RWPE2 (cell line): ENCODE measurements around the gene SPTBN4.

Experiments
- ATAC-seq: fragments of 200-7000 bp; cut with Tn5 transposase; 3 replicates; pipeline ENCODE4 v1.9.1; 2021; ENCODE audit warnings: low read depth
- DNase-seq: peaks from one replicate; pipeline ENCODE4 v3.0.0-alpha.2; 2020; ENCODE audit warnings: low spot score
- H3K27ac ChIP-seq: fragments of 450-650 bp; 2 replicates; pipeline ENCODE4 v1.5.1; 2017; ENCODE audit warnings: mild to moderate bottlenecking; ENCODE audit not compliant: poor library complexity, severe bottlenecking
- H3K27me3 ChIP-seq: fragments of 250-450 bp; sonication (Bioruptor Pico); 2 replicates; pipeline ENCODE4 v1.5.1; 2021; ENCODE audit warnings: mild to moderate bottlenecking, moderate library complexity; ENCODE audit not compliant: insufficient read depth, poor library complexity, severe bottlenecking
- H3K36me3 ChIP-seq: fragments of 250-450 bp; sonication (Bioruptor Pico); 2 replicates; pipeline ENCODE4 v1.5.1; 2020; ENCODE audit warnings: low read depth, mild to moderate bottlenecking, moderate library complexity
- H3K4me1 ChIP-seq: fragments of 250-450 bp; sonication (Bioruptor Pico); 2 replicates; pipeline ENCODE4 v1.5.1; 2021; ENCODE audit warnings: mild to moderate bottlenecking, moderate library complexity; ENCODE audit not compliant: insufficient read depth, poor library complexity, severe bottlenecking
- H3K4me3 ChIP-seq: fragments of 250-450 bp; sonication (Bioruptor Pico); 2 replicates; pipeline ENCODE4 v1.5.1; 2021; ENCODE audit warnings: mild to moderate bottlenecking, moderate library complexity; ENCODE audit not compliant: severe bottlenecking
- H3K9me3 ChIP-seq: fragments of 250-450 bp; sonication (Bioruptor Pico); 2 replicates; pipeline ENCODE4 v1.5.1; 2021; ENCODE audit warnings: mild to moderate bottlenecking, moderate library complexity; ENCODE audit not compliant: severe bottlenecking
- CTCF ChIP-seq: fragments of 450-650 bp; IDR thresholded peaks from one replicate; pipeline ENCODE4 v1.5.1; 2017; ENCODE audit warnings: mild to moderate bottlenecking, moderate library complexity; ENCODE audit not compliant: poor library complexity, severe bottlenecking

The SPTBN4 gene

DNA sequence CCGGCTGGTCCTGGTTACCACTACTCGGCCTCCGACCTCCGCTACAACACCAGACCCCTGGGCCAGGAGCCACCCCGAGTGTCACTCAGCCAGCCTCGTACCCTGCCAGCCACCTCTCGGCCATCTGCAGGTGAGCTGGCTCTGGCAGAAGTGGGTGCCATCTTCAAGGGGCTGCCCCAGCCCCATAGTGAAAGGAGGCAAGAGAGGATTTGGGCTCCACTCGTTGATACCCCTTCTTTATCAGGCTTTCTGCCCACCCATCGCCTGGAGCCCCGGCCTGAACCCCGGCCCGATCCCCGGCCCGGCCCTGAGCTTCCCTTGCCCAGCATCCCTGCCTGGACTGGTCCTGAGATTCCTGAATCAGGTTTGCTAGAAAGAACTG is 141.4 kb downstream of the SPTBN4 start:
- TF ChIP-seq CTCF, result no peak
- no peak for ATAC-seq

GRCh38 chr19:40608957-40609356 is 142.2 kb downstream of the SPTBN4 start:
- Histone ChIP-seq H3K4me3 (no peak overlapping the region), H3K4me1 (peaks cover 6% of the 10 kb centered on the region), H3K36me3 (peaks cover 4% of the 10 kb centered on the region; the same call in 1 of the 2 replicates), H3K9me3 (no peaks in the 10 kb centered on the region), H3K27ac (peak overlapping the region; percentile 84), H3K27me3 (no peaks in the 10 kb centered on the region)
- DNase-seq, result no peak
- no peak for ATAC-seq
- no peak for TF ChIP-seq CTCF

More for the DNA sequence above, 141.4 kb downstream of the SPTBN4 start:
- Histone ChIP-seq H3K4me1 (peaks cover 8% of the 10 kb centered on the region), H3K36me3 (peaks cover 4% of the 10 kb centered on the region; the same call in 1 of the 2 replicates), H3K4me3 (no peak overlapping the region), H3K9me3 (no peaks in the 10 kb centered on the region), H3K27me3 (no peaks in the 10 kb centered on the region), H3K27ac (no peak overlapping the region)
- DNase-seq, result no peak

GRCh38 chr19:40609561-40610395 is 143.0 kb downstream of the SPTBN4 start:
- H3K27me3 ChIP-seq, result no peaks in the 10 kb centered on the region
- H3K4me1 ChIP-seq, result peaks cover 8% of the 10 kb centered on the region
- ATAC-seq (peak; percentile 50), DNase-seq (peak; percentile 91)
- H3K27ac ChIP-seq, result peak overlapping the region; percentile 84
- TF ChIP-seq CTCF, result no peak
- no peaks in the 10 kb centered on the region for H3K9me3 ChIP-seq
- H3K4me3 ChIP-seq, result peak overlapping the region; percentile 24
- H3K36me3 ChIP-seq, result peaks cover 9% of the 10 kb centered on the region

DNA sequence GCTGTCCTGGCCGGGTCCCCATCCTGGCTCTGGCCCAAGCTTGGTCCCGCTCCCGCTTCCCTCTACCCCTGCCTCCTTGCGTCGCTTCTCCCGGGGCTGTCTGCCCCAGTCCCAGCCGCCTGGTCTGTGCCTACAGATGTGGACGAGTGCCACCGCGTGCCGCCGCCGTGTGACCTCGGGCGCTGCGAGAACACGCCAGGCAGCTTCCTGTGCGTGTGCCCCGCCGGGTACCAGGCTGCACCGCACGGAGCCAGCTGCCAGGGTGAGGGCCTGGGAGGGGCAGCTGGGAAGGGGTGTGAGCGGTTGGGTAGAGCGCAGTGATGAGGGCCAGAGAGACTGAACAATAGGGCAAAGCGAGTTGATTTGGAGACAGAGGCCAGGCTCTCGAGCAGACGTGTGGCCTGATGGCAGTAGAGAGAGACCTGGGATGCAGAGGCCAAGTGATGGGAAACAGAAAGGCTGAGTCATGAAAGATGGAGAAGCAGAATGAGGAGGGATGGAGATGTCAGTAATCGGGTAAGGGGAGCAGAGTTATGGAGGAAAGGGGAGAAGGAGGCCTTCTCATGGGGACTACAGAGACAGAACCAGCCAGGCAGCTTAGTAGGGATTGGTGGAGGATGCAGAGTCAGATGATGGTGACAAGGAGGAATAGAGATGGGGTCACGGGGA is 143.7 kb downstream of the SPTBN4 start:
- no peaks in the 10 kb centered on the region for H3K27me3 ChIP-seq
- H3K27ac ChIP-seq, result peak overlapping the region; percentile 84
- TF ChIP-seq CTCF, result no peak
- H3K36me3 ChIP-seq, result peaks cover 16% of the 10 kb centered on the region
- H3K4me1 ChIP-seq, result peaks cover 14% of the 10 kb centered on the region
- ATAC-seq (no peak), DNase-seq (peak; percentile 63)
- H3K4me3 ChIP-seq, result peak overlapping the region; percentile 24
- no peaks in the 10 kb centered on the region for H3K9me3 ChIP-seq
